ENCODE measurements around the gene DUSP6. TPM values are rescaled to one million over a fixed set of nuclear protein-coding genes. Genes with fewer than 3 reads are reported as not detected.

Gene DUSP6
- total and polyA plus RNA-seq, 2 of the 13 experiments (the other 11 are each of a cell fraction or from before 2014, with no cell fraction given) = 40.9 to 161 TPM

DNA sequence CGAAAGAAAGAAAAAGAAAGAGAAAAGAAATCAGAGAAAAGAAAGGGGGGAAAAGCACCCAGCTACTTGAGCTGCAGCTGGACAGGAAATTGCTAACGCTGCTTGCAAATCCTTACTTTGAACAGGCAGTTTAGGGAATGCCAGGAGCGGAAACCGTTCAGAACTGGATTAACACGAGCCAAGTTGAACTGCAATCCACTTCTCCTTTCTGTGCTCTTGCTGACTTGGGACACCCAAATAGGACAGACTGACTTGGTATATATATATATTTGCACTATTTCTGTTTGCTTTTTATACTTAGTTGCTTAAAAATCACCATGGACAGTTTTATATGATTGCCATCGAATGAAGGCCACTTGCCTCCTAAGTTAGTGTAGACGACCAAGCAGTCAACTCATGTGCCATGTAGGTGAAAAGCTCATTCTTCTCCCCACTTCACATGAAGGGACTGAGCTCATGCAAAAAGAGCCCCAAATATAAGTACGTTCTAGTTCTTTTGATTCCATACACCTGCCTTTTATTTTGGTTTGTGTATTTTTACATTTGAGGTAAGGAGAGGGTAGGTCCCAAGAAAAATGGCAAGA lies 5.5 kb downstream of the DUSP6 start (continued):
- TF ChIP-seq, protein P1, sequence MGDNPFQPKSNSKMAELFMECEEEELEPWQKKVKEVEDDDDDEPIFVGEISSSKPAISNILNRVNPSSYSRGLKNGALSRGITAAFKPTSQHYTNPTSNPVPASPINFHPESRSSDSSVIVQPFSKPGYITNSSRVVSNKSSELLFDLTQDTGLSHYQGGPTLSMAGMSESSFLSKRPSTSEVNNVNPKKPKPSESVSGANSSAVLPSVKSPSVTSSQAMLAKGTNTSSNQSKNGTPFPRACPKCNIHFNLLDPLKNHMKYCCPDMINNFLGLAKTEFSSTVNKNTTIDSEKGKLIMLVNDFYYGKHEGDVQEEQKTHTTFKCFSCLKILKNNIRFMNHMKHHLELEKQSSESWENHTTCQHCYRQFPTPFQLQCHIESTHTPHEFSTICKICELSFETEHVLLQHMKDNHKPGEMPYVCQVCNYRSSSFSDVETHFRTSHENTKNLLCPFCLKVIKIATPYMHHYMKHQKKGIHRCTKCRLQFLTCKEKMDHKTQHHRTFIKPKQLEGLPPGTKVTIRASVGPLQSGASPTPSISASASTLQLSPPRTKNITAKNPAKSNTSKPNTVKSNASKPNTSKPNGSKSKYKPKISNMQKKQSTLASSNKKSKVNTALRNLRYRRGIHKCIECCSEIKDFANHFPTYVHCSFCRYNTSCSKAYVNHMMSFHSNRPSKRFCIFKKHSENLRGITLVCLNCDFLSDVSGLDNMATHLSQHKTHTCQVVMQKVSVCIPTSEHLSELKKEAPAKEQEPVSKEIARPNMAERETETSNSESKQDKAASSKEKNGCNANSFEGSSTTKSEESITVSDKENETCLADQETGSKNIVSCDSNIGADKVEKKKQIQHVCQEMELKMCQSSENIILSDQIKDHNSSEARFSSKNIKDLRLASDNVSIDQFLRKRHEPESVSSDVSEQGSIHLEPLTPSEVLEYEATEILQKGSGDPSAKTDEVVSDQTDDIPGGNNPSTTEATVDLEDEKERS (CRISPR knock-in tag; IDR thresholded peaks at IDR 0.05) = no peak
- no peak for TF ChIP-seq ZNF333 (CRISPR knock-in tag; IDR thresholded peaks at IDR 0.05; ENCODE audit: borderline replicate concordance)
- TF ChIP-seq U2AF2 (IDR thresholded peaks at IDR 0.05; ENCODE audit: low read depth, low read length) = 0 out of 2 replicates have a peak, but pooled peaks have one; percentile 48
- TF ChIP-seq POLR2AphosphoS2 (IDR thresholded peaks at IDR 0.05; ENCODE audit: low read depth, low read length) = peak; percentile 93
- TF ChIP-seq ARID5B (CRISPR knock-in tag; IDR thresholded peaks at IDR 0.05) = no peak
- no peak for TF ChIP-seq SP1 (IDR thresholded peaks at IDR 0.05)
- no peak for TF ChIP-seq SP1 (CRISPR knock-in tag; IDR thresholded peaks at IDR 0.05)
- no peak for TF ChIP-seq ZNF256 (CRISPR knock-in tag; conservative IDR thresholded peaks at IDR 0.05)
- no peak for TF ChIP-seq IRF2 (CRISPR knock-in tag; IDR thresholded peaks at IDR 0.05)
- TF ChIP-seq, protein P2, sequence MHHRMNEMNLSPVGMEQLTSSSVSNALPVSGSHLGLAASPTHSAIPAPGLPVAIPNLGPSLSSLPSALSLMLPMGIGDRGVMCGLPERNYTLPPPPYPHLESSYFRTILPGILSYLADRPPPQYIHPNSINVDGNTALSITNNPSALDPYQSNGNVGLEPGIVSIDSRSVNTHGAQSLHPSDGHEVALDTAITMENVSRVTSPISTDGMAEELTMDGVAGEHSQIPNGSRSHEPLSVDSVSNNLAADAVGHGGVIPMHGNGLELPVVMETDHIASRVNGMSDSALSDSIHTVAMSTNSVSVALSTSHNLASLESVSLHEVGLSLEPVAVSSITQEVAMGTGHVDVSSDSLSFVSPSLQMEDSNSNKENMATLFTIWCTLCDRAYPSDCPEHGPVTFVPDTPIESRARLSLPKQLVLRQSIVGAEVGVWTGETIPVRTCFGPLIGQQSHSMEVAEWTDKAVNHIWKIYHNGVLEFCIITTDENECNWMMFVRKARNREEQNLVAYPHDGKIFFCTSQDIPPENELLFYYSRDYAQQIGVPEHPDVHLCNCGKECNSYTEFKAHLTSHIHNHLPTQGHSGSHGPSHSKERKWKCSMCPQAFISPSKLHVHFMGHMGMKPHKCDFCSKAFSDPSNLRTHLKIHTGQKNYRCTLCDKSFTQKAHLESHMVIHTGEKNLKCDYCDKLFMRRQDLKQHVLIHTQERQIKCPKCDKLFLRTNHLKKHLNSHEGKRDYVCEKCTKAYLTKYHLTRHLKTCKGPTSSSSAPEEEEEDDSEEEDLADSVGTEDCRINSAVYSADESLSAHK (CRISPR knock-in tag; IDR thresholded peaks at IDR 0.05; ENCODE audit: borderline replicate concordance) = no peak
- no peak for TF ChIP-seq MAFK (conservative IDR thresholded peaks at IDR 0.05 in 1 of 2, IDR thresholded peaks at IDR 0.05 in 1 of 2; ENCODE audit: low read length in 2 of 2)
- no peak for TF ChIP-seq SYNCRIP (IDR thresholded peaks at IDR 0.05; ENCODE audit: insufficient read depth, low read depth, low read length)
- no peak for TF ChIP-seq HDAC6 (IDR thresholded peaks at IDR 0.05; ENCODE audit: low read depth, low read length)
- no peak for TF ChIP-seq NAIF1 (CRISPR knock-in tag; IDR thresholded peaks at IDR 0.05; ENCODE audit: borderline replicate concordance)
- TF ChIP-seq SAFB2 (CRISPR knock-in tag; IDR thresholded peaks at IDR 0.05; ENCODE audit: borderline replicate concordance, low read depth) = peak; percentile 17; the same call in 1 of the 2 replicates
- TF ChIP-seq, protein P3, sequence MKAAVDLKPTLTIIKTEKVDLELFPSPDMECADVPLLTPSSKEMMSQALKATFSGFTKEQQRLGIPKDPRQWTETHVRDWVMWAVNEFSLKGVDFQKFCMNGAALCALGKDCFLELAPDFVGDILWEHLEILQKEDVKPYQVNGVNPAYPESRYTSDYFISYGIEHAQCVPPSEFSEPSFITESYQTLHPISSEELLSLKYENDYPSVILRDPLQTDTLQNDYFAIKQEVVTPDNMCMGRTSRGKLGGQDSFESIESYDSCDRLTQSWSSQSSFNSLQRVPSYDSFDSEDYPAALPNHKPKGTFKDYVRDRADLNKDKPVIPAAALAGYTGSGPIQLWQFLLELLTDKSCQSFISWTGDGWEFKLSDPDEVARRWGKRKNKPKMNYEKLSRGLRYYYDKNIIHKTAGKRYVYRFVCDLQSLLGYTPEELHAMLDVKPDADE (CRISPR knock-in tag; IDR thresholded peaks at IDR 0.05) = no peak
